HepG2 (cell line): ENCODE measurements around the gene WSB1. TPM values are rescaled to one million over a fixed set of nuclear protein-coding genes. Genes with fewer than 3 reads are reported as not detected.
A peak's percentile ranks its signal among the peaks of the same experiment; 100 is the strongest.

ENCODE experiments used
- GABPA ChIP-seq, 2 experiments: IDR thresholded peaks; 2 replicates each; pipeline ENCODE4 v1.6.1; 2011 to 2016; ENCODE audit warnings: low read depth in 2 of 2, low read length in 1 of 2, missing biosample characterization in 1 of 2, missing genetic modification characterization in 1 of 2
- HMG20B ChIP-seq: conservative IDR thresholded peaks from 2 replicates; pipeline ENCODE4 v1.6.1; 2016; ENCODE audit warnings: missing genetic modification reagents, missing compliant biosample characterization
- KLF6 ChIP-seq: IDR thresholded peaks from 2 replicates; pipeline ENCODE4 v1.8.0; 2016; ENCODE audit warnings: missing biosample characterization, missing genetic modification reagents
- MBNL3 ChIP-seq: fragments of 250-450 bp; sonication (Bioruptor Pico); conservative IDR thresholded peaks from 2 replicates; pipeline ENCODE4 v1.8.0; 2022; ENCODE audit warnings: mild to moderate bottlenecking, inconsistent platforms
- NFATC3 ChIP-seq: sonication (generic); formaldehyde crosslinking; IDR thresholded peaks from 2 replicates; pipeline ENCODE4 v1.5.1; 2020; ENCODE audit warnings: mild to moderate bottlenecking, missing genetic modification reagents
- NFKB2 ChIP-seq: sonication (generic); formaldehyde crosslinking; IDR thresholded peaks from 2 replicates; pipeline ENCODE4 v1.4.0; 2020; ENCODE audit warnings: missing genetic modification reagents, borderline replicate concordance
- NR2F1 ChIP-seq, 2 experiments: fragments of 450-650 bp in 1 of 2; formaldehyde crosslinking in 1 of 2; IDR thresholded peaks; 2 replicates each; pipeline versions ENCODE4 v1.5.0 to v1.6.1; 2016 to 2020; ENCODE audit warnings: mild to moderate bottlenecking in 1 of 2, missing compliant biosample characterization in 1 of 2, missing genetic modification reagents in 1 of 2, moderate library complexity in 1 of 2
- SOX5 ChIP-seq: IDR thresholded peaks from 2 replicates; pipeline ENCODE4 v1.6.1; 2016; ENCODE audit warnings: borderline replicate concordance
- TSC22D2 ChIP-seq: sonication (generic); formaldehyde crosslinking; IDR thresholded peaks from 2 replicates; pipeline ENCODE4 v1.5.1; 2020; ENCODE audit warnings: missing genetic modification reagents, mild to moderate bottlenecking, borderline replicate concordance
- XRCC5 ChIP-seq: fragments of 200-400 bp; formaldehyde crosslinking; optimal IDR thresholded peaks from 2 replicates; pipeline ENCODE3; 2017; ENCODE audit warnings: mild to moderate bottlenecking, low read length
- ZNF572 ChIP-seq: sonication (generic); formaldehyde crosslinking; IDR thresholded peaks from 2 replicates; pipeline ENCODE4 v1.5.1; 2020; ENCODE audit warnings: mild to moderate bottlenecking, missing genetic modification reagents
- ZNF878 ChIP-seq: sonication (generic); formaldehyde crosslinking; IDR thresholded peaks from 2 replicates; pipeline ENCODE4 v1.8.1; 2023; ENCODE audit warnings: mild to moderate bottlenecking, missing genetic modification reagents, moderate library complexity
- polyA plus RNA-seq, 8 experiments: library from polyadenylated mRNA; depleted of rRNA in 3 of 8; stranded (reverse) in 7 of 8; unstranded in 1 of 8; fragments of >200 nt; fragmentation: Illumina TruSeq in 4 of 8; extraction: Trizol in 4 of 8; gene quantifications; 2 replicates each; pipeline versions ENCODE4 v1.2.1 to v1.2.3, GENCODE V29; 2011 to 2016; ENCODE audit warnings: low read depth in 4 of 8, missing spikeins in 1 of 8, mixed read lengths in 1 of 8; ENCODE audit not compliant: insufficient read depth in 1 of 8
- total RNA-seq, 5 experiments: library from RNA; depleted of rRNA; stranded (reverse); fragments of >200 nt; fragmentation: Illumina TruSeq; extraction: Trizol; gene quantifications; 2 replicates each; pipeline ENCODE4 v1.2.3, GENCODE V29; 2016; ENCODE audit warnings: low read depth in 1 of 5
- TF ChIP-seq, protein P1 (sequence below): sonication (generic); formaldehyde crosslinking; IDR thresholded peaks from 2 replicates; pipeline ENCODE4 v1.5.1; 2020; ENCODE audit warnings: mild to moderate bottlenecking, missing genetic modification reagents, moderate library complexity
- TF ChIP-seq, protein P2 (sequence below): sonication (generic); formaldehyde crosslinking; IDR thresholded peaks from 2 replicates; pipeline ENCODE4 v1.5.0; 2020; ENCODE audit warnings: missing genetic modification reagents
- TF ChIP-seq, protein P3 (sequence below): sonication (generic); formaldehyde crosslinking; IDR thresholded peaks from 2 replicates; pipeline ENCODE4 v1.4.0; 2020; ENCODE audit warnings: missing genetic modification reagents, mild to moderate bottlenecking, borderline replicate concordance

Gene WSB1
- total and polyA plus RNA-seq, 2 of the 13 experiments (the other 11 are each of a cell fraction or from before 2014, with no cell fraction given) = 81.3 to 294 TPM

DNA sequence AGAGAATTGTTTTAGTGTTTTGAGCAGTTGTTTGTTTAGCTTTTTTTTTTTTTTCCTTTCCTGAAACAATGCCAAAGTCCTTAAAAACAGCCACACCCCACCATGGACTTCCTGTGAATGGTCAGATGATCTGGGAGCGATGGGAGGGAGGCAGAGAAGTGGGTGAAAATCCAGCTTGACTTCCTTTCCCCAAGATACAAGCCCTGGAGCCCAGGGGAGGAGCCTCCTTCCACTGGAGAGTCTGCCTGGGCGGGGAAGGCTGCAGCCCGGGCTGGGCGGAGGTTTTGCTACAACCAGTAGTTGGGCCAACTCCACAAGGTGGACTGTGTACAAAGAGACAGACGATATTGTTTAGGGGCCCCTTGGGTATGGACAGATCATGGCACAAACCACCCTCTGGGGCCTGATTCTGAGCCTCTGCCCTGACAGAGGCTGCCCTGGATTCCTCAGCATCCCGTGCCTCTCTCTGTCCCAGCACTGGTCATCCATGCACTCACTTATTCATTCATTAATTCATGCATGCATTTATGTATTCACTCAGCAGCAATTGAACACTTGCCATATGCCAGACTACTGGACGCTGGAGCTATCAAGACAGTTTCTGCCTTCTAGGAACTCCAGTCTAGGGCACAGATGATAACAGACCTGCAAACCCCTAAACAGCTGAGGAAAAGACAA, 29.8 kb downstream of the WSB1 start (continued):
- TF ChIP-seq, protein P1, sequence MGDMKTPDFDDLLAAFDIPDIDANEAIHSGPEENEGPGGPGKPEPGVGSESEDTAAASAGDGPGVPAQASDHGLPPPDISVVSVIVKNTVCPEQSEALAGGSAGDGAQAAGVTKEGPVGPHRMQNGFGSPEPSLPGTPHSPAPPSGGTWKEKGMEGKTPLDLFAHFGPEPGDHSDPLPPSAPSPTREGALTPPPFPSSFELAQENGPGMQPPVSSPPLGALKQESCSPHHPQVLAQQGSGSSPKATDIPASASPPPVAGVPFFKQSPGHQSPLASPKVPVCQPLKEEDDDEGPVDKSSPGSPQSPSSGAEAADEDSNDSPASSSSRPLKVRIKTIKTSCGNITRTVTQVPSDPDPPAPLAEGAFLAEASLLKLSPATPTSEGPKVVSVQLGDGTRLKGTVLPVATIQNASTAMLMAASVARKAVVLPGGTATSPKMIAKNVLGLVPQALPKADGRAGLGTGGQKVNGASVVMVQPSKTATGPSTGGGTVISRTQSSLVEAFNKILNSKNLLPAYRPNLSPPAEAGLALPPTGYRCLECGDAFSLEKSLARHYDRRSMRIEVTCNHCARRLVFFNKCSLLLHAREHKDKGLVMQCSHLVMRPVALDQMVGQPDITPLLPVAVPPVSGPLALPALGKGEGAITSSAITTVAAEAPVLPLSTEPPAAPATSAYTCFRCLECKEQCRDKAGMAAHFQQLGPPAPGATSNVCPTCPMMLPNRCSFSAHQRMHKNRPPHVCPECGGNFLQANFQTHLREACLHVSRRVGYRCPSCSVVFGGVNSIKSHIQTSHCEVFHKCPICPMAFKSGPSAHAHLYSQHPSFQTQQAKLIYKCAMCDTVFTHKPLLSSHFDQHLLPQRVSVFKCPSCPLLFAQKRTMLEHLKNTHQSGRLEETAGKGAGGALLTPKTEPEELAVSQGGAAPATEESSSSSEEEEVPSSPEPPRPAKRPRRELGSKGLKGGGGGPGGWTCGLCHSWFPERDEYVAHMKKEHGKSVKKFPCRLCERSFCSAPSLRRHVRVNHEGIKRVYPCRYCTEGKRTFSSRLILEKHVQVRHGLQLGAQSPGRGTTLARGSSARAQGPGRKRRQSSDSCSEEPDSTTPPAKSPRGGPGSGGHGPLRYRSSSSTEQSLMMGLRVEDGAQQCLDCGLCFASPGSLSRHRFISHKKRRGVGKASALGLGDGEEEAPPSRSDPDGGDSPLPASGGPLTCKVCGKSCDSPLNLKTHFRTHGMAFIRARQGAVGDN (CRISPR knock-in tag) = peak; percentile 48
- TF ChIP-seq HMG20B (CRISPR knock-in tag) (no peak), NFATC3 (no peak), GABPA (IDR thresholded peaks at IDR 0.05; ENCODE audit: low read depth, low read length) (no peak), GABPA (CRISPR knock-in tag; IDR thresholded peaks at IDR 0.05; ENCODE audit: low read depth) (peak; percentile 63; the same call in 1 of the 2 replicates), XRCC5 (peak; percentile 27), TSC22D2 (CRISPR knock-in tag) (no peak), SOX5 (peak; percentile 59; the same call in 1 of the 2 replicates), KLF6 (CRISPR knock-in tag) (no peak), MBNL3 (CRISPR knock-in tag) (no peak), ZNF572 (CRISPR knock-in tag) (no peak), NR2F1 (CRISPR knock-in tag; IDR thresholded peaks at IDR 0.05) (no peak), ZNF878 (CRISPR knock-in tag) (no peak), NFKB2 (CRISPR knock-in tag) (no peak)
- TF ChIP-seq, protein P2, sequence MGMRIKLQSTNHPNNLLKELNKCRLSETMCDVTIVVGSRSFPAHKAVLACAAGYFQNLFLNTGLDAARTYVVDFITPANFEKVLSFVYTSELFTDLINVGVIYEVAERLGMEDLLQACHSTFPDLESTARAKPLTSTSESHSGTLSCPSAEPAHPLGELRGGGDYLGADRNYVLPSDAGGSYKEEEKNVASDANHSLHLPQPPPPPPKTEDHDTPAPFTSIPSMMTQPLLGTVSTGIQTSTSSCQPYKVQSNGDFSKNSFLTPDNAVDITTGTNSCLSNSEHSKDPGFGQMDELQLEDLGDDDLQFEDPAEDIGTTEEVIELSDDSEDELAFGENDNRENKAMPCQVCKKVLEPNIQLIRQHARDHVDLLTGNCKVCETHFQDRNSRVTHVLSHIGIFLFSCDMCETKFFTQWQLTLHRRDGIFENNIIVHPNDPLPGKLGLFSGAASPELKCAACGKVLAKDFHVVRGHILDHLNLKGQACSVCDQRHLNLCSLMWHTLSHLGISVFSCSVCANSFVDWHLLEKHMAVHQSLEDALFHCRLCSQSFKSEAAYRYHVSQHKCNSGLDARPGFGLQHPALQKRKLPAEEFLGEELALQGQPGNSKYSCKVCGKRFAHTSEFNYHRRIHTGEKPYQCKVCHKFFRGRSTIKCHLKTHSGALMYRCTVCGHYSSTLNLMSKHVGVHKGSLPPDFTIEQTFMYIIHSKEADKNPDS (CRISPR knock-in tag) = no peak
- TF ChIP-seq, protein P3, sequence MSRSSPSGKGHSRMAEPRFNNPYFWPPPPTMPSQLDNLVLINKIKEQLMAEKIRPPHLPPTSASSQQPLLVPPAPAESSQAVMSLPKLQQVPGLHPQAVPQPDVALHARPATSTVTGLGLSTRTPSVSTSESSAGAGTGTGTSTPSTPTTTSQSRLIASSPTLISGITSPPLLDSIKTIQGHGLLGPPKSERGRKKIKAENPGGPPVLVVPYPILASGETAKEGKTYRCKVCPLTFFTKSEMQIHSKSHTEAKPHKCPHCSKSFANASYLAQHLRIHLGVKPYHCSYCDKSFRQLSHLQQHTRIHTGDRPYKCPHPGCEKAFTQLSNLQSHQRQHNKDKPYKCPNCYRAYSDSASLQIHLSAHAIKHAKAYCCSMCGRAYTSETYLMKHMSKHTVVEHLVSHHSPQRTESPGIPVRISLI (CRISPR knock-in tag) = peak; percentile 67; the same call in 1 of the 2 replicates
- TF ChIP-seq, all 625 proteins: peak for 21
